HepG2 (cell line): ENCODE results near the gene CEP164.

Source experiments
- BRCA1 ChIP-seq: sonication (generic); formaldehyde crosslinking; IDR thresholded peaks from 2 replicates; pipeline ENCODE4 v1.4.0; 2020; ENCODE audit warnings: missing genetic modification reagents
- MAFK ChIP-seq, 2 experiments: IDR thresholded peaks in 1 of 2; conservative IDR thresholded peaks in 1 of 2; 2 replicates each; pipeline ENCODE4 v1.6.1; 2011; ENCODE audit warnings: improper control_type of control experiment in 2 of 2, low read length in 2 of 2

- TF ChIP-seq MAFK (conservative IDR thresholded peaks at IDR 0.05 in 1 of 2, IDR thresholded peaks at IDR 0.05 in 1 of 2; ENCODE audit: low read length in 2 of 2) (no peak), BRCA1 (CRISPR knock-in tag) (no peak)
These were observed 99.3 kb downstream of the CEP164 start for GRCh38 chr11:117426941-117427340.
